Activated CD4-positive, CD25-positive, alpha-beta regulatory T cell (primary cell): ENCODE measurements around the gene TMEM151B.
"Not testable (repeated sequence)": the region's sequence is repeated elsewhere in the genome, so short reads cannot be mapped to it uniquely, and the experiment has no call there.

Experiments
- DNase-seq, 4 experiments: peaks; one replicate each; lab custom pipeline; 2025; lab: John Stamatoyannopoulos, UW

TMEM151B gene

GRCh38 chr6:44269921-44270525, at the start of gene TMEM151B:
TSS of gene TMEM151B (plus strand) at chr6:44270450. CDS start at chr6:44270743, 293 bp downstream.
- no peak for DNase-seq

GRCh38 chr6:44220913-44221290, 49.3 kb upstream of the TMEM151B start:
- no peak for DNase-seq

- DNase-seq, result peak; percentile 29 to 57 (median 48)
Observed at GRCh38 chr6:44221291-44221960, 48.8 kb upstream of the TMEM151B start.

- DNase-seq, result no peak
Observed at GRCh38 chr6:44221961-44222335, 48.3 kb upstream of the TMEM151B start.

GRCh38 chr6:44222486-44223318, 47.5 kb upstream of the TMEM151B start:
- no peak for DNase-seq

- DNase-seq, result peak; percentile 65 to 76 (median 70)
Observed at GRCh38 chr6:44223319-44224028, 46.8 kb upstream of the TMEM151B start, which contains the start of gene SLC29A1. TSS of gene SLC29A1 (plus strand) at chr6:44223595. CDS start at chr6:44227314, 3,719 bp downstream.

- no peak for DNase-seq
Observed at GRCh38 chr6:44224029-44224964, 46.0 kb upstream of the TMEM151B start.

- DNase-seq, result no peak
Observed at GRCh38 chr6:44224965-44225305, 45.3 kb upstream of the TMEM151B start.

- no peak for DNase-seq
Observed at GRCh38 chr6:44225579-44226325, 44.5 kb upstream of the TMEM151B start.

- DNase-seq, result no peak
Observed at GRCh38 chr6:44226368-44227147, 43.7 kb upstream of the TMEM151B start.

GRCh38 chr6:44227148-44227793, 43.0 kb upstream of the TMEM151B start:
- DNase-seq, result no peak

GRCh38 chr6:44228031-44228430, 42.2 kb upstream of the TMEM151B start:
- DNase-seq, result no peak

- DNase-seq, result no peak
Observed at GRCh38 chr6:44228433-44228832, 41.8 kb upstream of the TMEM151B start.

GRCh38 chr6:44228836-44229235, 41.4 kb upstream of the TMEM151B start:
- DNase-seq, result no peak

GRCh38 chr6:44229376-44230033, 40.7 kb upstream of the TMEM151B start:
- DNase-seq, result no peak

GRCh38 chr6:44230034-44230675, 40.1 kb upstream of the TMEM151B start:
- DNase-seq, result no peak

GRCh38 chr6:44231426-44231825, 38.8 kb upstream of the TMEM151B start:
- not testable (repeated sequence) for DNase-seq
